Ishikawa (cell line): ENCODE measurements around the gene TMCO6.

Experiments used
- RAD21 ChIP-seq: IDR thresholded peaks from 2 replicates; pipeline ENCODE4 v1.6.1; 2012; ENCODE audit warnings: low read depth
- REST ChIP-seq: IDR thresholded peaks from 2 replicates; pipeline ENCODE4 v1.6.1; 2012; ENCODE audit warnings: low read depth, mild to moderate bottlenecking

DNA sequence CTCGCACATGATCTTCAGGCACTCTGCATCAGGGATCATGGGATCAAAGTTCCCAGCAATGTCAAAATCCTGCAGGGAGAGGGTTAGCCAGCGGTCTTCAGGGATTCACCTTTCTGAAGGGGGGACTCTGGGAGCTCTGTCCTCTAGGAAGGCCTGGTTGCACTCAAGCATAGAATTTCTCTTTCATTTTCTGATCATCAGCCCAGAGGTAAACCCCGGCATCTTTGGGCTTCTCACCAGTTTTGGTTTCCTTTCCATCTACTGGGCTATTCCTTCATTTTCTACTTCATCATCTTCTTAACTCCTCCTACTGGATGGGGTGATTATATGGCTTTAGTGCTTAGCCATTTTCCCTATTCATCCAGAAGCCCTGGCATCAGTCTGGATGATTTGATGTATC lies 38.7 kb downstream of the TMCO6 start:
- TF ChIP-seq REST (no peak), RAD21 (no peak)
